HG03108 (cell line): ENCODE measurements around the gene PSME1.
"Not testable (repeated sequence)": the region's sequence is repeated elsewhere in the genome, so short reads cannot be mapped to it uniquely, and the experiment has no call there.

Source experiments
- ATAC-seq: cut with Tn5 transposase; IDR thresholded peaks from one replicate; pipeline ENCODE4 v1.9.1; 2021; ENCODE audit warnings: moderate library complexity; ENCODE audit not compliant: unreplicated experiment

The PSME1 gene

DNA sequence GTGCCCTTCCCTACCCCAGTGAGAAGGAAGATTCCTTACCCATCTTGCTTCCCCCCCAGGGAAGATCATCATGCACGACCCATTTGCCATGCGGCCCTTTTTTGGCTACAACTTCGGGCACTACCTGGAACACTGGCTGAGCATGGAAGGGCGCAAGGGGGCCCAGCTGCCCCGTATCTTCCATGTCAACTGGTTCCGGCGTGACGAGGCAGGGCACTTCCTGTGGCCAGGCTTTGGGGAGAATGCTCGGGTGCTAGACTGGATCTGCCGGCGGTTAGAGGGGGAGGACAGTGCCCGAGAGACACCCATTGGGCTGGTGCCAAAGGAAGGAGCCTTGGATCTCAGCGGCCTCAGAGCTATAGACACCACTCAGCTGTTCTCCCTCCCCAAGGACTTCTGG lies 32.5 kb upstream of the PSME1 start:
- no peak for ATAC-seq

DNA sequence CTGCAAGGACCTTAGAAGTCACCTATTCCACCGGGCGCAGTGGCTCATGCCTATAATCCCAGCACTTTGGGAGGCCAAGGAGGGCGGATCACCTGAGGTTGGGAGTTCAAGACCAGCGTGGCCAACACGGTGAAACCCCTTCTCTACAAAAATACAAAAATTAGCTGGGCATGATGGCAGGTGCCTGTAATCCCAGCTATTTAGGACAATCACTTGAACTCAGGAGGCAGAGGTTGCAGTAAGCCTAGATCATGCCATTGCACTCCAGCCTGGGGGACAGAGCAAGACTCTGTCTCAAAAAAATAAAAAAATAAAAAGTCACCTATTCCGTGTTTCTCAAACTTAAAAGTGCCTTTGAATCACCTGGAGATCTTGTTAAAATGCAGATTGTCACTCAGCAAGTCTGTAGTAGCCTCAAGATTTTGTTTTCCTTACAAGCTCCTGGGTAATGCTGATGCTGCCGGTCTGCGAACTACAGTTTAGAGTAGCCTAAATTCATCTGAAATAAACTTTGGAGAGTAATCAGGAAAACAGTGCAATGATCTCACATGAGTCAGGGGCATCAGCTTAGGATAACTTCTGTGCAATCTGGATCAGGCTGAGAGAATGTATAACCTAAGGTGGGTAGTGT lies 30.3 kb upstream of the PSME1 start:
- ATAC-seq = not testable (repeated sequence)

- no peak for ATAC-seq
Measured at GRCh38 chr14:24106672-24107271, 29.2 kb upstream of the PSME1 start.

GRCh38 chr14:24108336-24108874 lies 27.6 kb upstream of the PSME1 start:
- ATAC-seq = peak; percentile 25

GRCh38 chr14:24110060-24110459 lies 25.9 kb upstream of the PSME1 start:
- ATAC-seq = no peak

GRCh38 chr14:24110523-24110922 lies 25.5 kb upstream of the PSME1 start:
- no peak for ATAC-seq

DNA sequence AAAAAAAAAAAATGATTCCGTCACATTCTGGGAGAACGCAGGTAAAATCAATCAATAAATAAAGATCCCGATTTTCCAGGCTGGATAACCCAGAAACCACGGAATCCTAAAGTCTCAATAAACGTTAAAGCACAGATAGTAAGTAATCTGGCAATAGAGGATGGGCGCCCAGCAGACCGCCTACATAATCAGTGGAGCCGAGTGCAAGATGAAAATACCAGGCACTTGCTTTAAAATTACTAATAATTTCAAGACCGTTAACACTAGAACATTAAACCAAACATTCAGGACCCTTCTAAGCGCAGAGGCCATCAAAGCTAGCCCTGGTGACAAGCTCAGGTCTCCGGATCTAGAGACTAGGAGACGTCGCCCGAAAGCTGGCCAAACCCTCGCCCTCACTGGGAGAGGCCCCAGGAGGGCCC lies 22.6 kb upstream of the PSME1 start:
- ATAC-seq = no peak

- ATAC-seq = peak; percentile 24
Measured at GRCh38 chr14:24113801-24114531, 22.0 kb upstream of the PSME1 start.

DNA sequence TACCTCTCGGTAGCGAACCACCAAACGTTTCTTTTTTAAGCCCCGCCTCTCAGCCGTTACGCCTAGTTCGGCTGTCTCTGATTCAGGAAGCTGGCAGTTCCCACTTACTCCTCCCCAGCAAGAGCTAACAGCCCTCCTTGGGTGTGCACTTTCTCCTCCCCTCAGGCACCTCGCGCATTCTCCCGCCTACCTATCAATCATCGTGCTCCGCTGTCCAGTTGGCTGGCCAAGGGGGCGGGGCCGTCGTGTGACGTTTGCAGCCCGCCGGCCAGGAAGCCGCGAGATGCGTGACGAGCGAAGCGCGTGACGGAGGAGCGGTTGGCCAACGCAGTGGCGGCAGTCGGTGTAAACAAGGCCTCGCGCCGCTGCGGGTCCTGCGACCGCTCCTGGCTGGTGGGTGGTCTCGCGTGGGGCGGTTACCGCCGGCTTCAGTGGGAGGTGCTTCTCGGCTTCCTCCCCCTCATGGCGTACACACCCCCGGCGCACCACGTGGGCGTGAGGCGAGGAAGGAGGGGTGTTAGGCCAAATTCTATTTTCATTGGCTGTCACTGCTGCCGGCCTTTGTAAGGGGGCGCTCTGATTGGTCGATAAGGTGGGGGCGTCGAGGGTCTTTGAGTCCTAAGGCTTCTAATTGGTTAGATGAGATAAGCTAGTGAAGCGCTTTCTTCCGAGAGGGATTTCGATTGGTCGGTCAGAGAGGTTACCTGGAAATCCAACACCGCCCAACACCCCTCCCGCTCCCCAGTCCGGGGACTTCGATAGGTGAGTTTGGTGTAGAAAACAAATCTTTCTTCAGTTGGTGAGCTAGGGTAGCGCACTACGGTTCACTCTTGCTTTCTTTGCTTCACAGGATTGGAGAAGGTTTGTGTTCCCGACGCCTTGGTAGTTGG lies 21.2 kb upstream of the PSME1 start, which contains the start of the genes DCAF11 and NRL:
Gene DCAF11, plus strand, starts transcription at position 246 of the 890 bp plus-strand sequence. CDS start 818 bp downstream, outside the sequence.
Gene NRL, minus strand, starts transcription at position 418 of the 890 bp plus-strand sequence. CDS start 32,101 bp downstream, outside the sequence.
- ATAC-seq = peak; percentile 79

DNA sequence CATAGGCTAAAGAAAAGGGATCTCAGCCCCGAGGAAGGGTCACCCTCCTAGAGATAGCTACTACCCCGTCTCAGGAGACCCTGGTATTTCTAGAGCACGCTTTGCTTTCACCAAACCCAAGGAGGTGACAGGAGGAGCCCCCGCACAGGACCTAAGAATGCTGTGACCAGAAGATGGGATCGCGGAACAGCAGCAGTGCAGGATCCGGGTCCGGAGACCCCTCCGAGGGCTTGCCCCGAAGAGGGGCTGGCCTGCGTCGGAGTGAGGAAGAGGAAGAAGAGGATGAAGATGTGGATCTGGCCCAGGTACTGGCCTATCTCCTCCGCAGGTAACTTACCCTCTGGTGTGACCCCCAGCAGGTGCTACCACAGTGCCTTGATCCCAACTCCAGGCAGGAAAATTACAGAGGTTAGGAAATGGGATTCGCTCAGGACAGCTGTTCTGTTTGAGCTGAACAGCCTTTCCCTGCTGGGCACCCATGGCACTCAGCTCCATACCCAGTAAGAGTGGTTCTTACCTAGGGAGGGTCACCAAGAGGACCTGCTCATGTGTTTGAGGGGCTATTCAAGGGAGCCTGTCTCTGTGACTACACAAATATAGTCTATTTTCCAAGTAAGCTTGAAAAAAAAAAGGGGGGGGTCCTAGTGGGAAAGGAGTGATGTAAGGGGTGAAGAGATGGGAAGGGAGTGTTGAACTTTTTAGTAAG lies 20.4 kb upstream of the PSME1 start:
- no peak for ATAC-seq

GRCh38 chr14:24116128-24116814 lies 19.7 kb upstream of the PSME1 start:
- ATAC-seq = no peak

GRCh38 chr14:24117179-24117578 lies 18.8 kb upstream of the PSME1 start:
- ATAC-seq = no peak

- no peak for ATAC-seq
Measured at GRCh38 chr14:24119691-24120090, 16.3 kb upstream of the PSME1 start.

GRCh38 chr14:24121210-24121609 lies 14.8 kb upstream of the PSME1 start:
- no peak for ATAC-seq

DNA sequence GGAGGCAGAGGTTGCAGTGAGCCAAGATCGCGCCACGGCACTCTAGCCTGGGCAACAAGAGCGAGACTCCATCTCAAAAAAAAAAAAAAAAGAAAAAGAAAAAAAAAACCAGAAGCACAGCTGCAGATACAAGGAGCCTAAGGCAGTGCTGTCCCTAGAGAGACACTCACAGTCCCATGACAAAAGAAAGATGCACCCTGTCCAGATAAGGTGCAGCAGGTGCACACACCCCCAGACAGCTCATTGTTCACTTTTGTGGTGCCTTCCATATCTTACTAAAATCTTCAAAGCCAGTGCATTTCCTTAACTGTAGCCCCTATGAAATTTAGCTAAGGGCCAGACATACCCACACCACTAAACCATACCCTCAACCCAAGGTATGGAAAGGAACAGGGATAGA lies 13.6 kb upstream of the PSME1 start:
- ATAC-seq = no peak

DNA sequence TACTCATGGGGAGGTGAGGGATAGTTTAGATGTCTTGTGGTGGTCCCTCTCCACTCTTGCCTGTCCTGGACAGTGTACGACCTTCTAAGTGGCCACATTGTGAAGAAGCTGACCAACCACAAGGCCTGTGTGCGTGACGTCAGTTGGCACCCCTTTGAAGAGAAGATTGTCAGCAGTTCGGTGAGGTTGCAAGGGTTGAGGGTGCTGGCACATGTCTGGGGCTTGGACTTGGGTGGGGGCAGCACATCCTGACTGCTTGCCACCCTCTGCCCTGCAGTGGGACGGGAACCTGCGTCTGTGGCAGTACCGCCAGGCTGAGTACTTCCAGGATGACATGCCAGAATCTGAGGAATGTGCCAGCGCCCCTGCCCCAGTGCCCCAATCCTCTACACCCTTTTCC lies 13.1 kb upstream of the PSME1 start:
- no peak for ATAC-seq

DNA sequence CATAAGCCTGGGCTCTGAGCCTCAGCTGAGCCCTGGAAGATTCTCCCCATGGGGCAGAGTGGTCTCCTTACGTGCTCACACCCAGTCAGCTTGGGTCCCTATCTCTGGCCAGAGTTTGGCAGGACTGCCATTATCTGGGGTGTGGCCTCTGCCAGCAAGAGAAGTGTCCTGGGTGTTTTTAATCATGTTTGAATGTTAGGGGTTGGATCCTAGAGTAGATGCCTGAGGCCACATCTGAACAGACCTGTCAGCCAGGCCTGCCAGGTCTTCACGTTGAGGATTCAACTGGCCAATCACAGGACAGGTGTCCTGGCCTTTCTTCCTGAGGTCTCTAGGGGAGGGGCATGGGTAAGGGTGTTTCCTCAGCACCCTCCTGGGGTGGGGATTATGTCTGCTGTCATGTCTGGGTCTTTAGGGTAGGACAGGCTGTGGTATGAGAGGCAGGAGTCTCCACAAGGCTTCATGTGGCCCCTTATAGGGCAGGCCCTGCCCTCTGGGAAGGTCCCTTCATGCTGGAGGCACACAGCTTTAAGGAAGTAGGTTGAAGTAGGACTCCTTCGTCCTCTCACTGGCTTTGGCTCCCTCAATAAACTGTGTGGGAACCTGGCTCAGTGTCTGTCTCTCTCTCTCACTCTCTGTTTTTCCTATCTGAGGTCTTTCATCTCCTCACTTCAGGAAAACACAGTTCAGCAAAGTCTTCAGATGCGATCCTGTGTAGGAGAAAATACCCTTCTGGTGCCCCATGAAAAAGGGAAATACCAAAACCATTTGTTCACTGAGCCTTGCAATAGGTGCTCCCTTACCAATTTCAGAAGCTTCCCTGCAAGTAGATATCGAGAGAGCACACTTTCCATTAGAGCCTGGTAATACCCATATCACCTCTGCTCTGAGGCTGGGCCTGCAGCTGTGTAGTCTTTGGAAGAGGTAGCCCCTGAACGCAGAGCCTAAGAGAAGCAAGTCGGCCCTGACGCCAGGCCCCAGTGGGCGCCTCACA lies 12.3 kb upstream of the PSME1 start:
- ATAC-seq = peak; percentile 61

DNA sequence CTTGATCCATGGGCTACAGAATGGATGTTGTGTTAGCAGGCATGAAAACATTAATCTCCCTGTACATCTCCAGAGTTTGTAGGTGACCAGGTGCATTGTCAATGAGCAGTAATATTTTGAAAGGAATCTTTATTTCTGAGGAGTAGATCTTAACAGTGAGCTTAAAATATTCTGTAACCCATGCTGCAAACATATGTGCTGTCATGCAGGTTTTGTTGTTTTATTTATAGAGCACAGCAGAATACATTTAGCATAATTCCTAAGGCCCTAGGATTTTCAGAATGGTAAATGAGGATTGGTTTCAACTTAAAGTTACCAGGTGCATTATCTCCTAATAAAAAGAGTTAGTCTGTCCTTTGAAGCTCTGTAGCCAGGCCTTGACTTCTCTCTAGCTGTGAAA lies 9.1 kb upstream of the PSME1 start:
- no peak for ATAC-seq
